OCI-LY1 (cell line): ENCODE data around the gene GMIP.
"Not testable (repeated sequence)": the region's sequence is repeated elsewhere in the genome, so short reads cannot be mapped to it uniquely, and the experiment has no call there.

Experiments
- EZH2 ChIP-seq: fragments of 200-600 bp; sonication (generic), shearing (Covaris generic); IDR thresholded peaks from 2 replicates; pipeline ENCODE4 v1.8.0; 2017; ENCODE audit warnings: borderline replicate concordance, mixed run types, mild to moderate bottlenecking, antibody characterized with exemption, low read length, moderate library complexity, mixed read lengths
- TF ChIP-seq, protein P1 (sequence below): fragments of 200-600 bp; sonication (generic), shearing (Covaris generic); IDR thresholded peaks from 2 replicates; pipeline ENCODE4 v1.5.1; 2017; ENCODE audit warnings: mild to moderate bottlenecking, antibody characterized with exemption, low read length, moderate library complexity, mixed read lengths

DNA sequence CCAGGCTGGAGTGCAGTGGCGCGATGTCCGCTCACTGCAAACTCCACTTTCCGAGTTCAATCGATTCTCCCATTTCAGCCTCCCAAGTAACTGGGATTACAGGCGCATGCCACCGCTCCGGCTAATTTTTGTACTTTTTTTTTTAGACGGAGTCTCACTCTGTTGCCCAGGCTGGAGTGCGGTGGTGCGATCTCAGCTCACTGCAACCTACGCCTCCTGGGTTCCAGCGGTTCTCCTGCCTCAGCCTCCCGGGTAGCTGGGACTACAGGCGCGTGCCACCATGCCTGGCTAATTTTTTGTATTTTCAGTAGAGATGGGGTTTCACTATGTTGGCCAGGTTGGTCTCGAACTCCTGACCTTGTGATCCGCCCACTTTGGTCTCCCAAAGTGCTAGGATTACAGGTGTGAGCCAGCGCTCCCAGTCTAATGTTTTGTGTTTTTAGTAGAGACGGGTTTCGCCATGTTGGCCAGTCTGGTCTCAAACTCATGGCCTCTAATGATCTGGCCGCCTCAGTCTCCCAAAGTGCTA, 22.0 kb upstream of the GMIP start:
- TF ChIP-seq, protein P1, sequence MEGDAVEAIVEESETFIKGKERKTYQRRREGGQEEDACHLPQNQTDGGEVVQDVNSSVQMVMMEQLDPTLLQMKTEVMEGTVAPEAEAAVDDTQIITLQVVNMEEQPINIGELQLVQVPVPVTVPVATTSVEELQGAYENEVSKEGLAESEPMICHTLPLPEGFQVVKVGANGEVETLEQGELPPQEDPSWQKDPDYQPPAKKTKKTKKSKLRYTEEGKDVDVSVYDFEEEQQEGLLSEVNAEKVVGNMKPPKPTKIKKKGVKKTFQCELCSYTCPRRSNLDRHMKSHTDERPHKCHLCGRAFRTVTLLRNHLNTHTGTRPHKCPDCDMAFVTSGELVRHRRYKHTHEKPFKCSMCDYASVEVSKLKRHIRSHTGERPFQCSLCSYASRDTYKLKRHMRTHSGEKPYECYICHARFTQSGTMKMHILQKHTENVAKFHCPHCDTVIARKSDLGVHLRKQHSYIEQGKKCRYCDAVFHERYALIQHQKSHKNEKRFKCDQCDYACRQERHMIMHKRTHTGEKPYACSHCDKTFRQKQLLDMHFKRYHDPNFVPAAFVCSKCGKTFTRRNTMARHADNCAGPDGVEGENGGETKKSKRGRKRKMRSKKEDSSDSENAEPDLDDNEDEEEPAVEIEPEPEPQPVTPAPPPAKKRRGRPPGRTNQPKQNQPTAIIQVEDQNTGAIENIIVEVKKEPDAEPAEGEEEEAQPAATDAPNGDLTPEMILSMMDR = not testable (repeated sequence)
- not testable (repeated sequence) for TF ChIP-seq EZH2
